Measurements from ENCODE around the gene SLC12A8.

The SLC12A8 gene

DNA sequence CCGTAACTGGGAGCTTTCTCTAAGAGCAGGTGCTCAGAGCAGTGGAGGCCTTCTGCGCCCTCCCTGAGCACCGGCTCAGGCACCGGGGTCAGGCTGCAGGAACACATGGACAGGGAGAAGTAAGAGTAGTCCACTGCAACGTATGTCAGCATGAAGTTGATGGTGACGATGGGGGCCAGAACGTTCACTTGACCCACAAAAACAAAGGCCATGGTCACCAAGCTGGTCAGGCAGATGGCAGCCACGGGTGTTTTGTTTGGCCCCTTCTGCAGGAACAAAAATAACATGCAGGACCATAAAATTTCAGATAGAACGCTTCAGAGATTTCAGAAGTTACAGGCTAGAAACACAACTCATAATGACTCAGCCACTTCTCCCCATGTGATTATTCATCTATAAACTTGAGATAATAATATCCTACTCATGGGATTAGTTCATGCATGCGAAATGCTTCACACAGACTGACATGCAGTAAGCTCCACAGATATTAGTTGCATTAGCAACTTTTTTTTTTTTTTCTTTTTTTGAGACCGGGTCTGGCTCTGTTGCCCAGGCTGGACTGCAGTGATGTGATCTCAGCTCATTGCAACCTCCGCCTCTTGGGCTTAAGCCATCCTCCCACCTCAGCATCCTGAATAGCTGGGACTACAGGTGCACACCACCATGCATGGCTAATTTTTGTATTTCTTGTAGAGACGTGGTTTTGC, 104.5 kb downstream of the SLC12A8 start:
- no peak for TF ChIP-seq NFIC (IDR thresholded peaks at IDR 0.05)
- TF ChIP-seq EGR1 (IDR thresholded peaks at IDR 0.05): no peak
- no peak for TF ChIP-seq TEAD4 (IDR thresholded peaks at IDR 0.05)
- TF ChIP-seq ZBTB7A (IDR thresholded peaks at IDR 0.05; ENCODE audit: low read depth): no peak
- TF ChIP-seq EP300 (IDR thresholded peaks at IDR 0.05; ENCODE audit: borderline replicate concordance): no peak
- TF ChIP-seq, protein P1, sequence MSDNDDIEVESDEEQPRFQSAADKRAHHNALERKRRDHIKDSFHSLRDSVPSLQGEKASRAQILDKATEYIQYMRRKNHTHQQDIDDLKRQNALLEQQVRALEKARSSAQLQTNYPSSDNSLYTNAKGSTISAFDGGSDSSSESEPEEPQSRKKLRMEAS (IDR thresholded peaks at IDR 0.05): no peak
- TF ChIP-seq, protein P2, sequence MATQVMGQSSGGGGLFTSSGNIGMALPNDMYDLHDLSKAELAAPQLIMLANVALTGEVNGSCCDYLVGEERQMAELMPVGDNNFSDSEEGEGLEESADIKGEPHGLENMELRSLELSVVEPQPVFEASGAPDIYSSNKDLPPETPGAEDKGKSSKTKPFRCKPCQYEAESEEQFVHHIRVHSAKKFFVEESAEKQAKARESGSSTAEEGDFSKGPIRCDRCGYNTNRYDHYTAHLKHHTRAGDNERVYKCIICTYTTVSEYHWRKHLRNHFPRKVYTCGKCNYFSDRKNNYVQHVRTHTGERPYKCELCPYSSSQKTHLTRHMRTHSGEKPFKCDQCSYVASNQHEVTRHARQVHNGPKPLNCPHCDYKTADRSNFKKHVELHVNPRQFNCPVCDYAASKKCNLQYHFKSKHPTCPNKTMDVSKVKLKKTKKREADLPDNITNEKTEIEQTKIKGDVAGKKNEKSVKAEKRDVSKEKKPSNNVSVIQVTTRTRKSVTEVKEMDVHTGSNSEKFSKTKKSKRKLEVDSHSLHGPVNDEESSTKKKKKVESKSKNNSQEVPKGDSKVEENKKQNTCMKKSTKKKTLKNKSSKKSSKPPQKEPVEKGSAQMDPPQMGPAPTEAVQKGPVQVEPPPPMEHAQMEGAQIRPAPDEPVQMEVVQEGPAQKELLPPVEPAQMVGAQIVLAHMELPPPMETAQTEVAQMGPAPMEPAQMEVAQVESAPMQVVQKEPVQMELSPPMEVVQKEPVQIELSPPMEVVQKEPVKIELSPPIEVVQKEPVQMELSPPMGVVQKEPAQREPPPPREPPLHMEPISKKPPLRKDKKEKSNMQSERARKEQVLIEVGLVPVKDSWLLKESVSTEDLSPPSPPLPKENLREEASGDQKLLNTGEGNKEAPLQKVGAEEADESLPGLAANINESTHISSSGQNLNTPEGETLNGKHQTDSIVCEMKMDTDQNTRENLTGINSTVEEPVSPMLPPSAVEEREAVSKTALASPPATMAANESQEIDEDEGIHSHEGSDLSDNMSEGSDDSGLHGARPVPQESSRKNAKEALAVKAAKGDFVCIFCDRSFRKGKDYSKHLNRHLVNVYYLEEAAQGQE (IDR thresholded peaks at IDR 0.05; ENCODE audit: low read depth): no peak
- TF ChIP-seq TAF1 (IDR thresholded peaks at IDR 0.05; ENCODE audit: low read depth): no peak
- no peak for TF ChIP-seq TCF12 (IDR thresholded peaks at IDR 0.05; ENCODE audit: low read depth)
- no peak for TF ChIP-seq CREB1 (IDR thresholded peaks at IDR 0.05; ENCODE audit: low read depth)
- TF ChIP-seq CEBPB (IDR thresholded peaks at IDR 0.05): no peak

DNA sequence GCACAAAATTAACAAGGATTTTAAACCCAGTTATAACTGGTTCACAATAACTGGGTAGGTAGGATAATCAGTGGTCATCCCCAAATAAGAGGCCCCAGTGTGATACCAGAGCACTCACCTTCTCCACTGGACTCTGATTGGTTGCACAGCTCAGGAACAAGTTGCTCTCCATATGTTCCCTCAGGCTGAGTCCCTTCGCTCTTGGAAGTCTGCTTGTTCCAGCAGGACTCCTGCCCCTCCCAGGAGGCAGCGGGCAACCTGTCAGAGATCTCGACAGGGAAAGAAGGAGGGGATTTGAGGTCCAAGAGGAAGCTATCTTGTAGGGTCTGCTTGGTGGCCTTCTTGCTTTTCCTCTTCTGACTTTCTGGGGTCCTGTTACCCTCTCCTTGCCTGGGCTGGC, 105.2 kb downstream of the SLC12A8 start:
- TF ChIP-seq TAF1 (IDR thresholded peaks at IDR 0.05; ENCODE audit: low read depth) (no peak), FOXM1 (IDR thresholded peaks at IDR 0.05; ENCODE audit: borderline replicate concordance, low read depth) (no peak), TEAD4 (IDR thresholded peaks at IDR 0.05) (no peak), ZBTB7A (IDR thresholded peaks at IDR 0.05; ENCODE audit: low read depth) (no peak), CEBPB (IDR thresholded peaks at IDR 0.05) (no peak), YY1 (IDR thresholded peaks at IDR 0.05; ENCODE audit: low read depth) (no peak), NFIC (IDR thresholded peaks at IDR 0.05) (no peak), CREB1 (IDR thresholded peaks at IDR 0.05; ENCODE audit: low read depth) (no peak), EP300 (IDR thresholded peaks at IDR 0.05; ENCODE audit: borderline replicate concordance) (no peak), EGR1 (IDR thresholded peaks at IDR 0.05) (no peak), TCF12 (IDR thresholded peaks at IDR 0.05; ENCODE audit: low read depth) (no peak), RAD21 (IDR thresholded peaks at IDR 0.05; ENCODE audit: low read depth) (no peak)
- TF ChIP-seq, protein P1 (IDR thresholded peaks at IDR 0.05): no peak
- TF ChIP-seq, protein P3, sequence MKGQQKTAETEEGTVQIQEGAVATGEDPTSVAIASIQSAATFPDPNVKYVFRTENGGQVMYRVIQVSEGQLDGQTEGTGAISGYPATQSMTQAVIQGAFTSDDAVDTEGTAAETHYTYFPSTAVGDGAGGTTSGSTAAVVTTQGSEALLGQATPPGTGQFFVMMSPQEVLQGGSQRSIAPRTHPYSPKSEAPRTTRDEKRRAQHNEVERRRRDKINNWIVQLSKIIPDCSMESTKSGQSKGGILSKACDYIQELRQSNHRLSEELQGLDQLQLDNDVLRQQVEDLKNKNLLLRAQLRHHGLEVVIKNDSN (IDR thresholded peaks at IDR 0.05): no peak
- TF ChIP-seq, protein P2 (IDR thresholded peaks at IDR 0.05; ENCODE audit: low read depth): no peak

DNA sequence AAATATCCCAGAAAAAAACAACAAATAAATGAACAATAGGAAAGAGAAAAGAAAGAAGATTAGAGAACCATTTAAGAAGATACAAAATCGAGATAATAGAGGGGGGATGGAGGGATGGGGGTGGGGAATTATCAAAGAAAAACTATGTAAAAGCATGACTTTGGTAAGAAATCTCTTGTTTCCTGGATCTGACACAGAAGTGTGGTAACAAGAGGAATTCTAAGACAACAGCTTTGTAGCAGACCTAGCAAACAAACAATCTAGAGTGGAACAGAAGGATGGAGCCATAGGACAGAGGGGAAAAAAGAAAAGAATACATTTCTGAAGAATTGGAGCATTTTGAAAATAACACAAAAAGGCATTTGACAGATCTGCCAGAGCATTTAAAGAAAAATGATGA, 107.4 kb downstream of the SLC12A8 start:
- no peak for TF ChIP-seq TEAD4 (IDR thresholded peaks at IDR 0.05)
- TF ChIP-seq RAD21 (IDR thresholded peaks at IDR 0.05; ENCODE audit: low read depth): no peak
- TF ChIP-seq EGR1 (IDR thresholded peaks at IDR 0.05): no peak
- no peak for TF ChIP-seq YY1 (IDR thresholded peaks at IDR 0.05; ENCODE audit: low read depth)
- TF ChIP-seq, protein P2 (IDR thresholded peaks at IDR 0.05; ENCODE audit: low read depth): no peak
- TF ChIP-seq CEBPB (IDR thresholded peaks at IDR 0.05): no peak
- no peak for TF ChIP-seq ZBTB7A (IDR thresholded peaks at IDR 0.05; ENCODE audit: low read depth)
- no peak for TF ChIP-seq NFIC (IDR thresholded peaks at IDR 0.05)
- no peak for TF ChIP-seq CREB1 (IDR thresholded peaks at IDR 0.05; ENCODE audit: low read depth)
- no peak for TF ChIP-seq TCF12 (IDR thresholded peaks at IDR 0.05; ENCODE audit: low read depth)
- TF ChIP-seq, protein P1 (IDR thresholded peaks at IDR 0.05): no peak
- TF ChIP-seq EP300 (IDR thresholded peaks at IDR 0.05; ENCODE audit: borderline replicate concordance): no peak
- TF ChIP-seq, protein P3 (IDR thresholded peaks at IDR 0.05): no peak
- no peak for TF ChIP-seq FOXM1 (IDR thresholded peaks at IDR 0.05; ENCODE audit: borderline replicate concordance, low read depth)
- TF ChIP-seq TAF1 (IDR thresholded peaks at IDR 0.05; ENCODE audit: low read depth): no peak

DNA sequence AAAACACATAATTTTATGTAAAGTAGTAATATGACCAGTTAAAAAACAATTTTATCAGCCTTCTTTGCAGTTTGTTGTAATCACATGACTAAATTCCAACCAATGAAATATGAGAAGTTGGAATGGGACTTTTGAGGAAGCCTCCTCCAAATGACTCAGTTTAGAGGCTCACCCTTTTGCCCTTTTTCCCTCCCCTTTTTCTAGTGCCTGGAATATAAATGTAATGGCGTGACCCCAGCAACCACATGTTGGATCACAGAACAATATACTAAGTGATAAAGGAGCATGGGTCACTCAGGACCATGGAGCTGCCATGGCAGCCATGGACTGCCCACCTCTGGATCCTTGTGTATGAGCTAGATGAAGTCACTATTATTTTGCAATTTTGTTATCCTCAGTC, 107.9 kb downstream of the SLC12A8 start:
- TF ChIP-seq ZBTB7A (IDR thresholded peaks at IDR 0.05; ENCODE audit: low read depth): no peak
- TF ChIP-seq RAD21 (IDR thresholded peaks at IDR 0.05; ENCODE audit: low read depth): no peak
- TF ChIP-seq, protein P1 (IDR thresholded peaks at IDR 0.05): no peak
- TF ChIP-seq, protein P2 (IDR thresholded peaks at IDR 0.05; ENCODE audit: low read depth): no peak
- TF ChIP-seq CREB1 (IDR thresholded peaks at IDR 0.05; ENCODE audit: low read depth): no peak
- no peak for TF ChIP-seq YY1 (IDR thresholded peaks at IDR 0.05; ENCODE audit: low read depth)
- no peak for TF ChIP-seq TEAD4 (IDR thresholded peaks at IDR 0.05)
- TF ChIP-seq EP300 (IDR thresholded peaks at IDR 0.05; ENCODE audit: borderline replicate concordance): no peak
- TF ChIP-seq TAF1 (IDR thresholded peaks at IDR 0.05; ENCODE audit: low read depth): no peak
- TF ChIP-seq TCF12 (IDR thresholded peaks at IDR 0.05; ENCODE audit: low read depth): no peak
- no peak for TF ChIP-seq FOXM1 (IDR thresholded peaks at IDR 0.05; ENCODE audit: borderline replicate concordance, low read depth)
- TF ChIP-seq CEBPB (IDR thresholded peaks at IDR 0.05): no peak

Data from Ishikawa (cell line).